Stimulated activated CD8-positive, alpha-beta memory T cell treated with anti-CD3 and anti-CD28 coated beads, Interleukin-4, amount 100 ng/mL, for 48 hours (primary cell): Measurements from ENCODE around the gene SCMH1.
"Not testable (repeated sequence)": the region's sequence is repeated elsewhere in the genome, so short reads cannot be mapped to it uniquely, and the experiment has no call there.

ENCODE experiments used
- DNase-seq: peaks from one replicate; pipeline ENCODE4 v3.0.0-alpha.2; 2020

Gene SCMH1

DNA sequence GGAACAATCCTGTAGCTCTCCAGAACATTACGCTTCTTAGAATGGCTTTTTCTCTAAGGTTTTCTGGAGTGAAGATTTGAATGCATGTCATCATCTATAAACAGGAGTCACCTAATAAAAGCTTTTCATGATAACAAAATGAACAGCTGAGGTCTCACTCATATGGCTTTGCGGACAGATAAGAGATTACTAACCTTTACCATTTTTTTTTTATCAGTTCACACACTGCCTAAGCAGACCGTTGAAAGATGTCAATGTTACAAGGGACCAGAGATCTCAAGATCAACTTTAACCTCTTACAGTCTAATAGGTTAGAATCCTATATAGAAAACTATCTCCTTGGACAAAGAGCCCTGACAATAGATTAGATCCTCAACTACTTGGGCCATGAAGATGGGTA lies 41.4 kb downstream of the SCMH1 start:
- no peak for DNase-seq

DNA sequence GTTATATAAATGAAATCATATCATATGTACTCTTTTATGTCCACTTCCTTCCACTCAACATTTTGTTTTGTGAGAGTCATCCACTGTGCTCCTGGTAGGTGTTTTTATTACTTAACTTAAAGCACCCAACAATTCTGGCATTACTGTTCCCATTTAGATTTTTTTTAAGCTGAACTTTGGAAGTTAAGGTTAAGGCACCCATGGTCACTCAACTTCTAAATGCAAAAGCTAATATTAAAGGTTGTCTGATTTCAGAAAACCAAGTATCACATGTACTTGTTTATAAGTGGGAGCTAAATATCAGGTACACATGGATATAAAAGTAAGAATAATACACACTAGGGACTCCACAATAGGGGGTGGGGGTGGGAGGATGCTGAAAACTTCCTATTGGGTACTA lies 42.7 kb downstream of the SCMH1 start:
- DNase-seq, result no peak

DNA sequence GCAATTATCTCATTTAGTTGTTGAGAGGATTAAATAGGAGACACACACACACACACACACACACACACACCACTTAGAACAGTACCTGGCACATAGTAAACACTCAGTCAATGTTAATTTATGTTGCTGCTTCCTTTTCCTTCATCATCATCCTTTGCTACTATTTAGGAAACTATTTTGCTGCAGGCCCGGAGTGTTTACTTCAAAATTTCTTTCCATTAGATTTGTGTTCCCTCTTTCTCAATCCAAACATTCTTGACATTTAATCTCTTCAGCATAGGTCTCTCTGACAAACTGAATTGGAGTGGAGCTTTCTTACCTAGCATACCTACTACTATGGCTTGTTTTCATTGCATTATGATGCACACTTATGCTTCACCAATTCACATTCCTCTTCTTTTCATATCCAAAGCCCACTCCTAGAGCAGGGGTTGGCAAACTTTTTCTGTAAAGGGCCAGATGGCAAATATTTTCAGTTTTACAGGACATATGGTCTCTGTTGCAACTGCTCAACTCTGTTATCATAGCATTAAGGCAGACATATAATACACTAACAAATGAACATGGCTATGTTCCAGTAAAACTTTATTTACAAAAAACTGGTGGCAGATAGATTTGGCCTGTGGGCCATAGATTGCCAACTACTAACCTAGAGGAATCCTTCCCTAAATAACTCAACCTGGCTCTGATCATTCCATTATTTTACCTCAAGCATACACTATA lies 49.5 kb downstream of the SCMH1 start:
- no peak for DNase-seq

DNA sequence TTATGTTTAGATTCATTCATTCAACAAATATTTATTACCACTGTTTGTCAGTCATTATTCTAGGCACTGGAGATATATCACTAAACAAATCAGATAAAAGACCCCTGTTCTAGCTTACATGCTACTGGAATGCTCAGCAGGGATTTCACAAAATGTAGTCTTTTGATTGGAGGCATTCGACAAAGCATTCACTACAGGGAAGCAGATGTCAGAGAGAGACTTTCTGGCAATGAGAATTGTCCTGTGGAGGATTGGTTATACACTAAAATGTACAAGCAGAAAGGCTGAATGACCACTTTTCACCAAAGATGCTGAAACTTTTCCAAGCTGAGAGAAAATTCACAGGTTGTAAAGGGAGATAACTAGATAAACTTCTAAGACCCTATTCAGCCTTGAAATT lies 57.7 kb downstream of the SCMH1 start:
- no peak for DNase-seq

DNA sequence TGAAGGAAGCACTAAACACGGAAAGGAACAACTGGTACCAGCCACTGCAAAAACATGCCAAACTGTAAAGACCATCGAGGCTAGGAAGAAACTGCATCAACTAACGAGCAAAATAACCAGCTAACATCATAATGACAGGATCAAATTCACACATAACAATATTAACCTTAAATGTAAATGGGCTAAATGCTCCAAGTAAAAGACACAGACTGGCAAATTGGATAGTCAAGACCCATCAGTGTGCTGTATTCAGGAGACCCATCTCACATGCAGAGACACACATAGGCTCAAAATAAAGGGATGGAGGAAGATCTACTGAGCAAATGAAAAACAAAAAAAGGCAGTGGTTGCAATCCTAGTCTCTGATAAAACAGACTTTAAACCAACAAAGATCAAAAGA lies 63.9 kb downstream of the SCMH1 start:
- not testable (repeated sequence) for DNase-seq

DNA sequence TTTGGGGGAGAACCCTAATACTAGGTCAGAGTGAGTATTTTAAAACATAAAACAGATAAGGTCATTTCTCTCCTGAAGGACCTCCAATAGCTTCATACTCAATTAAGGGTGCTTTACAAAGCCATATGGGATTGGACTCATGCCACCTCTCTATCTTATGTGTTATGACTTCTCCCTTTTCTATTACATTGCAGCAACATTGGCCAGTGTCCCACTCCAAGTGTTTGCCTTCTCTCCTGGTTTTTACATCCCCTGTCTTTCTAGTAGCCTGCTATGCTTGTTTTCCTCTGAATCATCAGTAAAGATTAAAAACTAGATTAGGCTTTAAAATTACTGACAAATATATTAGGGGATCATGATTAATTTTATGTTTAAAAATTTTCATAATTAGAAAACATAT lies 66.6 kb downstream of the SCMH1 start:
- DNase-seq, result no peak

DNA sequence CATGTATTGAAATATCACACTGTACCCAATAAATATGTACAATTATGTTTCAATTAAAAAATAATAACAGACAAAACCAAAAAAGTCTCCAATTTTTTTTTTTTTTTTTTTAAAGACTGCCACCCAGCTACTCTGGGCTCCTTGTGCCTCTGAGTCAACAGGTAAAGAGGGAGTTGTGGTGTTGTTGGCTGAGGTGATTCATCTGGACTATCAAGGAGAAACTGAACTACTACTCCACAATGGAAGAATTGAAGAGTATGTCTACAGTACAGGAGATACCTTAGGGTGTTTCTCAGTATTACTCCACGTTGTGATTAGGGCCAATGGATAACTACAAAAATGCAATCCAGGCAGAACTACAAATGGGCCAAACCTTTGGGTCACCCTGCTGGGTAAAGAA lies 67.9 kb downstream of the SCMH1 start:
- DNase-seq, result no peak

DNA sequence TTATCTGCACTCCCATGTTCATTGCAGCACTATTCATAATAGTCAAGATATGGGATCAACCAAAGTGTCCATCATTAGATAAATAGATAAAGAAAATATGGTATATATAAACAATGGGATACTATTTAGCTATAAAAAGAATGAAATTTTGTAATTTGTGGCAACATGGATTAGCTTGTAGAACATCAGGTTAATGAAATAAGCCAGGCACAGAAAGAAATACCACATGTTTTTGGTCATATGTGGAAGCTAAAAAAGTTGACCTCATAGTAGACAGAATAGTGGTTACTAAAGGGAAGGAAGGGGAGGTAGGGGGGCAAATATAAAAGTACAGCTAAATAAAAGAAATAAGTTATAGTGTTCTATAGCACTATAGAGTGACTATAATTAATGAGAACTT lies 68.5 kb downstream of the SCMH1 start:
- DNase-seq, result no peak

DNA sequence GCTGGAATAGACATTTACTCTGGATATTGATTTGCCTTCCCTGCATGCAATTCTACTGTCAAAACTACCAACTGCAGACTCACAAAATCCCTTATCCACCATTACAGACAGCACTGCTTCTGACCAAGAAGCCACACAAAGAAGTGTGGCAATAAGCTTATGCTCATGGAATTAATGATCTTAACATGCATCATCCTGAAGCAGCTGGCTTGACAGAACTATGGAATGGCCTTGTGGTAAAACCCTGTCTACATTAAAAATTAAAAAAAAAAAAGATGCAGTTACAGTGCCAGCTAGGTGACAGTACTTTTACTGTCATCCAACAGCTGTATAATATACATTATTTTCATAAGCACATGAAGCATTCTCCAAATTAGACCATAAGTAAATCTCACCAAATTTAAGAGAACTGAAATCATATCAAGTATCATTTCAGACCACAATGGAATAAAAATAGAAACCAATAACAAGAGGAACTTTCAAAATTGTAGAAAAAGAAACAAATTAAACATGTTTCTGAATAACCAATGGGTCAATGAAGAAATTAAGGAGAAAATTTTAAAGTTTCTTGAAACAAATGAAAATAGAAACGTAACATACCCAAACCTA lies 70.7 kb downstream of the SCMH1 start:
- no peak for DNase-seq

DNA sequence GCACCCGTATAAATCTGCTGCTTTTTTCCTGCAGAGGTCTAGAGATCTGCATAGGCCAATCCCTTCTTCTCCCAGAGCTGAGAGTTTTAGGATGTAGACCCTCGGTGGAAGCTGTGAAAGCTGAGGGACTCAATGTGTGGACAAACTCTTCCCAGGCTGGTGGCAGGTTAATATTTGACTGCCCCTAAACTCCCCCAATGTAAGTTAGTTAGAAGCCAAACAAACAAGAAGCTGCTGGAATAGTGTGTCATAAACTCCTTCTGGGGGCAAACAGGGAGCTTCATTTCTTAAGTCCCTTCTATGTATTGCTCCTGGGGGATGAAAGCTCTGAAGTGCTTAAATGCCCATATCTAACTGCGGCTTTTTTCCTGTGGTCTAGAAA lies 72.3 kb downstream of the SCMH1 start:
- DNase-seq, result no peak

DNA sequence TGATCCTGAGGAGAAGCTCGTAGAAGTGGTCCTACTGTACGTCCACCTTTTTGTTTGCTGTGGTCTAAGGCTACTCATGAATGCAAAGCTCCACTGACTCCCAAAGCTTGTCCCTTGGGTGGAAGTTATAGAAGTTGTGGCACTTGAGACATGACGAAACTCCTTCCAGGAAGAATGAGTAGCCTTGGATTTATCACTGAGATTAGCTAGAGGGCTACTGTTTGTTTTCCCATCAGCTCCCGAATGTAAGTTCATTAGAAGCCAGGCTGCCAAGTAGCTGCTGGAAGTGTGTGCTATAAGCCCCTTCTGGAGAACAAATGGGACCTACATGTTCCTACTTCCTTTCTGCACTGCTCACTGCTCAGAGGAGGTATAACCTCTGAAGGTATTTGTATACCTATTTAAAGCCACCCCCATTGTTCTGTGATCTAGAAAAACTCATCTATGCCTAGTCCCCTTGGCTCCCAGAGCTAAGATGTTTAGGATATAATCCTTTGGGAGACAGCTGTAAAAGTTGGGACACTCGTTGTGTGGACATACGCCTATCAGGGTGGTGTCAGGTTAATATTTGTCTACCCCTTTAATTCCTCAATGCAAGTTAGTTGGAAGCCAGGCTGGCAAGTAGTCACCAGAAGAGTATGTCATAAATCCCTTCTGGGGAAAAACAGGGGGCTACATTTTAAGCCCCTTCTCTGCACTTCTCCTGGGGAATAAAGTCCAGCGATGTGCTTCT lies 72.9 kb downstream of the SCMH1 start:
- DNase-seq, result no peak

DNA sequence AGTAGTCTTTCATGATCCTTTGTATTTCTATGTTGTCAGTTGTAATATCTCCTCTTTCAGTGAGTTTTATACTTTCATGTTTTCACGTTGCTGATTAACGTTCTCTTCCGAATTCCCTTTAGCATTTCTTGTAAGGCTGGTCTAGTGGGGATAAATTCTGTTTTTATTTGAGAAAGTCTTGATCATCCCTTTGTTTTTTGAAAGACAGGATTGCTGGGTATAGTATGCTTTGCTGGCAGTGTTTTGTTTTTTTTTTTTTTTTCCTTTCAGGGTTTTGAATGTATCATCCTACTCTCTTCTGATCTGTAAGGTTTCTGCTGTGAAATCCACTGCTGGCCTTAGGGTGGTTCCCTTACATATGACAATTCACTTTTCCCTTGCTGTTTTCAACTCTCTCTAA lies 74.4 kb downstream of the SCMH1 start:
- DNase-seq, result no peak

DNA sequence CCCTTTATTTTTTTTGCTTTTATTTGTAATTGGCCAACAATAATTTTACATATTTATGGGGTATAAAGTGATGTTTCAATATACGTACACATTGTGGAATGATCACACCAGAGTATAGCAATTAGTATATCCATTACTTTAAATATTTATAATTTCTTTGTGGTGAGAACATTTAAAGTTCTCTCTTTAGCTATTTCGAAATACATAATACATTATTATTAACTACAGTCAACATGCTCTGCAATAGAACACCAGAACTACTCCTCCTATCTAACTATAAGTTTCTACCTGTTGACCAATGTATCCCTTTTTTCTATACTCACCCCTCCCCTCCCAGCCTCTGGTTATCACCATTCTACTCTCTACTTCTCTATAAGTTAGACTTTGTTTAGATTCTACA lies 77.4 kb downstream of the SCMH1 start:
- no peak for DNase-seq

DNA sequence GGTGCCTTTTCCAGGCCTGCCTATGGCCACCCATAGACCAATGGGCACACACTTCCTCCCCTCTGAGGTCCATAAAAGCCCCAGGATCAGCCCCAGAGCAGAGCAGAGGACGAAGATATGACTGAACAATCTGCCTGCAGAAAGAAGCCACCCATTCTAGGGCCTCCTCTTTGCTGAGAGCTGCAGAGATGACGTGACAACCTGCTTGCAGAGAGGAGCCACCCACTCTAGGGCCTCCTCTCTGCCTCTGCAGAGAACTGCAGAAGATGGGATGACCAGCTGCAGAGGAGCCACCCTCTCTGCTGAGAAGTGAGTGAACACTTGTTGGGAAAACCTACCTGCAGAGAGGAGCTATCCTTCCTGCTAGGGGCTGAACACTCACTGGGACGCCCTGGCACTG lies 79.7 kb downstream of the SCMH1 start:
- DNase-seq, result no peak

DNA sequence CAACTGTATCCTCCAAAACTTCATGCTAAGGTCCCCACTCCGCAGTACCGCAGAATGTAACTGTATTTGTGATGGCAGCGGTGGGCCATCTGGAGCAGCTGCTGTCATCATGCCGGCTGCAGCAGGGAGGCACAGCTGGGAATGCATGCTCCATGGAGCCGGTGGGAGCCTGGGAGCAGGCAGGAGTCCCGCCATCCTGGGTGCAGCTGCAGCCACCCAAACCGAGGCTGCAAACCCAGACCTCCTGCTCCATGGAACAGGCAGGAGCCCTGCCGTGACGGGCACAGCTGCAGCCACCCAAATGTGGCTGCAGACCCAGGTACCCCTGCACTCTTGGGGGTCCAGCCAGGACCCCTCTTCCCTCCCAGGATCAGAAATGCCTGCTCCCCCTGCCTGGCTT lies 80.3 kb downstream of the SCMH1 start:
- no peak for DNase-seq

DNA sequence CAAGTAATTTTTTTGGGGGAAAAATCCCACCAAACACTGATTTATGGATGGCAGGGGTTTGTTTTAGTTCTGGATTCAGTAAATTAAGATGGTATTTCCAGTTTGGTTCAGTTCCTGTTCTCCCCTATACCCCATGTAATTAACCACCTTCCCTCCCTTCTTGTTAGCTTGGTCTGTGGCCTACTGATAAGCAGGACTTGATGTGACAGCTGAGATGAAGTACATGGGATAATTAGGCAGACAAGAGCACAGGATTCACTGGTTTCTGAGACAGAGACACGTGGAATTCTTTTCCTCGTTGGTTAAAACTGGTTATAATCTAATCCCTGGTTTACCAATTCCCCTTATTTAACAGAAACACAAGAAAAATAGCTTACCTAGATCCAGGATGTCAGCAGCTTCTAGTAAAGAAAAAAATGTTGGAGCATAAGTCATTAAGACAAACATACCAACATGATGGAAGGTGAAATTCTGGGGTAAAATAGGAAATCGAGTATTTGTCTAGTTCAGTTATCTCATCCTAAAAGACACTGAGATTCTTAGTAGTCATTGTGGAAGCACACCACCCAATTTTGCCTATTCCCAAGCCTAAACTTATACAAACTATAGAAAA lies 81.5 kb downstream of the SCMH1 start:
- no peak for DNase-seq

DNA sequence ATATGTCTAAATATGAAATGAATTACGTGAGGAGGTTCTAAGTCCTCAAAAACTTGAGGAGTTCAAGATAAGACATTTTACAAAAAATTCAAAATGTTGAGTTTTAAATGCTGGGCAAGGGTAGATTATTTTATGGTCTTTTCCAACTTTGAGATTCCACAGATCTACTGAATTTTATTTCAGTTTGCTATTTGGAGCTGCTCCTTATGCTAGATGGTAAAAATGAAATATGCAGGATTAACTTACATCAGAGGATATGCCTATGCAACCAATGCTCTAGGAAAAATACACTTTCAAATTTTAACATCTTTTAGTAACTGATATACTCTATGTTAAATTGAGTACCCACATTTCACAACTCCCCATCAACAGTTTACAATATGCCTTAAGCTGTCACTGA lies 83.1 kb downstream of the SCMH1 start:
- DNase-seq, result no peak

DNA sequence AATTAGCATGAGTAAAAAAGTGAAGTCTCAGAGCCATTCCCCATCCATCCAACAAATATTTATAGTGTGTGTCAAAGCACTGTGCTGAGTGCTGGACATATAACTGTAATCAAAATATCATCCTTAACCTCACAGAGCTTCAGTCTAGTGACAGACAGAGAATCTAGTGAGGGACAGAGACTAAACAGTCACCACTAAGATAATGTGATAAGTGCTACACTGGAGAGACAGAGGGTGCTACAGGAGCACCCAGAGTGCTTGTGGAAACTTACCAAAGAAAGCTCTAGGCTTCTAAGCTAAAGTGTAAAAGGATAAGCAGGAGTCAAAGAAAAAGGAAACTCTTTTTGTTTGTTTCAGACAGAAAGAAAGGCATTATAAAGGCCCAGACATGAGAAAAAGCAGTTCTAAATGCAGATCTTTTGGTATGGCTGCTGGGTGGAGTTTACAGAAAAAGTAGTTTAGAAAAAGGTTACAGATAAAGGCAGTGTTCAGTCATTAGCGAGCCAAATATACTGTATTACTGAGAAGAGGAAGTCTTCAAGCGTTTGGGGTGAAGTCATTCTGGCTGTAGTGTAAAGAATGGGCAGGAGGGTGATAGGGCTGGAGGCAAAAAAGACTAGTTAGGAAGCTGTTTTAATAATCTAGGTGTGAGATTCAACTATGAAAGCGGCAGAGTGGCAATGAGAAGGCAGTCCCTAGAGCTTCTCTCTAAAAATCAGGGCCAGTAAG lies 83.8 kb downstream of the SCMH1 start:
- no peak for DNase-seq

DNA sequence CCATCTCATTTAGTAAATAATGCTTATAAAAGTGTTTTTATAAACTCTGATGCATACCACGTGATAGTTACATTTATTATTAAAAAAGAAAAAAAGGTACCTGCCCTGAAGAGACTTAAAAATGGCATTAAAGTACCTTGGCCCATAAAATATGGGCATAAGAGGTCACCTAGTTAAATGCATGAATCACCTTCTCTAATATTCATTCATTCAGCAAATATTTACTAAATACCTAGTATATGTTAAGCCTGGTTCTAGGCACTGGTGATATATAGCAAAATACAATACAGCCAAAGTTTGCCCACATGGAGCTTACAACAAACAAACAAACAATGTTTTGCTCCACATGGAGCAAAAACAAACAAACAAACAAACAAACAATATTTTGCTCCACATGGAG lies 87.0 kb downstream of the SCMH1 start:
- no peak for DNase-seq

DNA sequence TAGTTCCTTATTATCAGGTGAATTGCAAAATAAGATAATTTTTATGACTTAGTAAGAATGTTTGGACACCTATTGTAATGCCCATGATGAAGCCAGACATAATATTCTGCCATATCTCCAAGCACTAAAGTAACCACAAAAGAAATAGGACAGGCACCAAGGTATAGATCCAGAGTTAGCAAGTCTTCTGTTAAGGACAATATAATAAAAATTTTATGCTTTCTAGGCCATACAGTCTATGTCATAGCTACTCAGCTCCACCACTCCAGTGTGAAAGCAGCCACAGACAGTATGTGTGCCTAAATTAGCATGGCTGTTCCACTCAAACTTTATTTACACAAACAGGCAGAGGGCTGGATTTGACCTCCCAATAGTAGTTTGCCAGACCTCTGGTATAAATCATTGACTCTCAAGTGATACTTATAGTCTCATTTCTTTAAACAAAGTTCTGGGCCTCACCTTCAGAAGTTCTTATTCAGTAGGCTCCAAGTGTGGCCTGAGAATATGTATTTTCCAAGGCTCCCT lies 88.3 kb downstream of the SCMH1 start:
- no peak for DNase-seq

DNA sequence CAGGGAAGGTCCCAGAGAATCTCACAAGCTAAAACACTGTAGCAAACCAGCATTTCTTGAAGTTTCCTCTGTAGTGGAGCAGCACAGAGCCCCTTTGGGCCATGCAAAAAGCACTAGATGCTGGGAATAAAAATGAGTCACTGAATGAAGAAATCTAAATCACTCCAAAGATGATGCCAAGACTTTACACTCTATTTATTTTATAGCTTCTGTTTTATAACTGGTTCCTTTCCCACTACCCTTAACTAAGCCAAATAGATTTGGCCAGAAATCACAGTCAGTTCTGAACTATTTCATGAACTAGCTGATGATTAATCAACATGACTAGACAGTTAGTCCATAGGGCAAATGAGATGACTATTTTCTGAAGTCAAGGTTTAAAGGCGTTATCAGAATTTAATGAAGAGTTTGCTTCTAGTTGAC lies 89.5 kb downstream of the SCMH1 start:
- DNase-seq, result no peak

DNA sequence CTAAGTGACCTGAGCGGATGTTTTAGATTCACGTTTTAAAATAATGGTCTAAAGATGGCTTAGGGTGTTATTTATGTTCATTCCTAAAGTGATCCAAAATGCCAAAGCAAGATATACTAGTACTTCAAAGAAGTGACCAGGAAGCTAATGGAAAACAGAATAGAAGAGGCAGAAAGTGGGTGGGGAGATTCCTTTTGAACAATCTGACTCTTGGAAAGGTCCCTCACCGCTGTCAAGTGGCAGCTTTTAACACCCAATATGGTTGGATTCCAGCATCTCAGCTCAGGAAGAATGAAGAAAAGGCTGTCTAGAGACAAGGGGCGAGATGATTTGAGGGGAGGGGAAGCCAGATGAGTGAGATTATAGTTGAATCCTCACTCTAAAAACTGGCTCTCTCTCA lies 90.3 kb downstream of the SCMH1 start:
- no peak for DNase-seq

DNA sequence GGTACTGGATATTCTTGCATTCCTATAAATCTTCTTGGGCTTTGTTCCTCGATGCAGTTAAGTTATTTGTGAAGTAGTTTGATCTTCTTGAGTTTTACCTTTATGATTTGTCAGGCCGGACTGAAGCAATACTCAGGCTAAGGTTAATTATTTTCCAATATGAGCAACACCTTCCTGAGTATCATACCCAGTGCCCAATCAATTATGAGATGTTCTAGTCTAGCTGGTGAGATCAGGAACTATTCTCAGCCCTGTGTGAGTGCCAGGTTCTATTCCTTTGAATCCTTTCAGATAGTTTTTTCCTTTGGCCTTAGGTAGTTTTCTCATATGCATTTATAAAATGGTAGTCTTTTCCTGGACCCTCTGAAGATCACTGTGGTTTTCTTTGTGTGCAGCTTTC lies 92.5 kb downstream of the SCMH1 start:
- no peak for DNase-seq
